Keratinocyte (primary cell): ENCODE results near the gene ABCA12. TPM values are rescaled to one million over a fixed set of nuclear protein-coding genes. Genes with fewer than 3 reads are reported as not detected.

ENCODE experiments used
- DNase-seq: peaks from one replicate; pipeline ENCODE4 v3.0.0-alpha.2; 2011; ENCODE audit warnings: low read depth, missing footprints, low spot score
- FAIRE-seq: peaks from 2 replicates; lab custom pipeline; 2011; peaks lifted over from hg19 to GRCh38; lab: Jason Lieb, UNC
- H2AFZ ChIP-seq: 2 replicates; pipeline ENCODE4 v1.6.0; 2012; ENCODE audit warnings: low read length, control low read depth, inconsistent platforms; ENCODE audit not compliant: control insufficient read depth
- H3K27ac ChIP-seq: 2 replicates; pipeline ENCODE4 v1.5.1; 2011; ENCODE audit warnings: low read length; ENCODE audit not compliant: control insufficient read depth, insufficient read depth
- H3K27me3 ChIP-seq: 3 replicates; pipeline ENCODE4 v1.6.0; 2011; ENCODE audit warnings: low read length; ENCODE audit not compliant: control insufficient read depth, insufficient read depth; ENCODE audit errors: extremely low read depth
- H3K36me3 ChIP-seq, 2 experiments: 2 replicates in 1 of 2; 3 replicates in 1 of 2; pipeline ENCODE4 v1.5.1; 2011; ENCODE audit warnings: low read length in 2 of 2, mild to moderate bottlenecking in 1 of 2; ENCODE audit not compliant: control insufficient read depth in 2 of 2, insufficient read depth in 2 of 2; ENCODE audit errors: extremely low read depth in 1 of 2
- H3K4me1 ChIP-seq: 3 replicates; pipeline ENCODE4 v1.5.1; 2011; ENCODE audit warnings: low read length; ENCODE audit not compliant: control insufficient read depth, insufficient read depth; ENCODE audit errors: extremely low read depth
- H3K4me2 ChIP-seq: 3 replicates; pipeline ENCODE4 v1.6.0; 2011; ENCODE audit warnings: low read depth, low read length; ENCODE audit not compliant: control insufficient read depth, insufficient read depth; ENCODE audit errors: extremely low read depth
- H3K4me3 ChIP-seq, 3 experiments: fragments of 200-600 bp in 1 of 3; sonication (generic) in 1 of 3; 2 replicates in 2 of 3; 3 replicates in 1 of 3; pipeline ENCODE4 v1.5.1; 2011 to 2016; ENCODE audit warnings: low read length in 3 of 3, mild to moderate bottlenecking in 3 of 3, control low read depth in 2 of 3, inconsistent platforms in 1 of 3, low read depth in 1 of 3, mixed read lengths in 1 of 3, mixed run types in 1 of 3, moderate library complexity in 1 of 3; ENCODE audit not compliant: control insufficient read depth in 2 of 3, insufficient read depth in 2 of 3; ENCODE audit errors: extremely low read depth in 1 of 3
- H3K79me2 ChIP-seq: 2 replicates; pipeline ENCODE4 v1.6.0; 2012; ENCODE audit warnings: low read length; ENCODE audit not compliant: control insufficient read depth, insufficient read depth
- H3K9ac ChIP-seq: 3 replicates; pipeline ENCODE4 v1.6.0; 2011; ENCODE audit warnings: low read length; ENCODE audit not compliant: control insufficient read depth, insufficient read depth; ENCODE audit errors: extremely low read depth
- H3K9me1 ChIP-seq: 3 replicates; pipeline ENCODE4 v1.6.0; 2011; ENCODE audit warnings: low read length; ENCODE audit not compliant: control insufficient read depth, insufficient read depth; ENCODE audit errors: extremely low read depth
- H3K9me3 ChIP-seq: 2 replicates; pipeline ENCODE4 v1.5.1; 2012; ENCODE audit warnings: low read depth, low read length; ENCODE audit not compliant: control insufficient read depth
- H4K20me1 ChIP-seq: 3 replicates; pipeline ENCODE4 v1.6.0; 2011; ENCODE audit warnings: low read length; ENCODE audit not compliant: control insufficient read depth, insufficient read depth; ENCODE audit errors: extremely low read depth
- CTCF ChIP-seq, 3 experiments: IDR thresholded peaks in 1 of 3; conservative IDR thresholded peaks in 1 of 3; optimal IDR thresholded peaks in 1 of 3; 2 replicates in 2 of 3; 3 replicates in 1 of 3; pipeline versions ENCODE3 to v1.5.1; 2011; ENCODE audit warnings: low read length in 3 of 3, mild to moderate bottlenecking in 3 of 3, moderate library complexity in 2 of 3, control low read depth in 1 of 3, inconsistent platforms in 1 of 3; ENCODE audit not compliant: insufficient read depth in 2 of 3; ENCODE audit errors: extremely low read depth in 1 of 3
- EZH2 ChIP-seq: IDR thresholded peaks from one replicate; pipeline ENCODE4 v1.6.1; 2012; ENCODE audit warnings: inconsistent platforms, mild to moderate bottlenecking, low read length, moderate library complexity
- dilution Hi-C: fragments of 300-500 bp; cut with MboI; formaldehyde crosslinking; loops from one replicate; pipeline ENCODE4 v1.7.0; 2020; ENCODE audit warnings: low sequenced_read_pairs; ENCODE audit not compliant: extremely low pct_ligation_motif_present
- polyA plus RNA-seq, 5 experiments: library from polyadenylated mRNA; depleted of rRNA in 3 of 5; stranded (reverse) in 3 of 5; stranded (forward) in 1 of 5; unstranded in 1 of 5; fragments of >200 nt; gene quantifications; 1 replicate in 1 of 5; 2 replicates in 3 of 5; 3 replicates in 1 of 5; pipeline versions ENCODE4 v1.2.1 to v1.2.3, GENCODE V29; 2011 to 2012; ENCODE audit warnings: missing spikeins in 2 of 5, low read depth in 1 of 5, low replicate concordance in 1 of 5

ABCA12 gene
- polyA plus RNA-seq, 1 donor (not counting 4 experiments of a cell fraction or from before 2014, with no cell fraction given) = 10.9 TPM

GRCh38 chr2:215068399-215068798 lies 70.0 kb downstream of the ABCA12 start:
- Histone ChIP-seq H3K4me1 (peaks cover 12% of the 10 kb centered on the region), H3K9ac (no peak overlapping the region), H3K27ac (no peak overlapping the region), H3K27me3 (no peaks in the 10 kb centered on the region), H3K9me3 (no peaks in the 10 kb centered on the region), H3K4me3 (no peak overlapping the region), H2AFZ (no peak overlapping the region), H4K20me1 (no peaks in the 10 kb centered on the region), H3K9me1 (no peaks in the 10 kb centered on the region), H3K4me2 (no peak overlapping the region), H3K79me2 (no peaks in the 10 kb centered on the region), H3K36me3 (no peaks in the 10 kb centered on the region)
- no peak for DNase-seq
- dilution Hi-C loops = no loop called here
- TF ChIP-seq EZH2 = no peak
- no peak for TF ChIP-seq CTCF (optimal IDR thresholded peaks at IDR 0.05 in 1 of 3, IDR thresholded peaks at IDR 0.05 in 1 of 3, conservative IDR thresholded peaks at IDR 0.05 in 1 of 3; ENCODE audit: extremely low read depth in 1 of 3, insufficient read depth in 2 of 3, low read length in 3 of 3)
- FAIRE-seq = no peak

GRCh38 chr2:215066124-215066523 lies 72.3 kb downstream of the ABCA12 start:
- Histone ChIP-seq H3K4me2 (no peak overlapping the region), H2AFZ (no peak overlapping the region), H3K4me3 (no peak overlapping the region), H3K9ac (no peak overlapping the region), H3K79me2 (no peaks in the 10 kb centered on the region), H3K27ac (no peak overlapping the region), H3K4me1 (peaks cover under 1% of the 10 kb centered on the region), H3K9me3 (no peaks in the 10 kb centered on the region), H3K36me3 (peaks cover 0 to 1% of the 10 kb centered on the region in 2 experiments), H3K9me1 (no peaks in the 10 kb centered on the region), H4K20me1 (no peaks in the 10 kb centered on the region), H3K27me3 (no peaks in the 10 kb centered on the region)
- TF ChIP-seq CTCF (optimal IDR thresholded peaks at IDR 0.05 in 1 of 3, IDR thresholded peaks at IDR 0.05 in 1 of 3, conservative IDR thresholded peaks at IDR 0.05 in 1 of 3; ENCODE audit: extremely low read depth in 1 of 3, insufficient read depth in 2 of 3, low read length in 3 of 3) (no peak), EZH2 (no peak)
- no peak for DNase-seq
- no peak for FAIRE-seq
- dilution Hi-C loops = no loop called here
